Stimulated activated CD8-positive, alpha-beta memory T cell treated with anti-CD3 and anti-CD28 coated beads, Interleukin-4, amount 100 ng/mL, for 1 hour (primary cell): ENCODE measurements around the gene PSMD6.
A peak's percentile ranks its signal among the peaks of the same experiment; 100 is the strongest.

Source experiments
- DNase-seq, 2 donors: peaks; one replicate each; pipeline ENCODE4 v3.0.0-alpha.2; 2020; ENCODE audit warnings: low read depth in 2 of 2, low spot score in 1 of 2

The PSMD6 gene

DNA sequence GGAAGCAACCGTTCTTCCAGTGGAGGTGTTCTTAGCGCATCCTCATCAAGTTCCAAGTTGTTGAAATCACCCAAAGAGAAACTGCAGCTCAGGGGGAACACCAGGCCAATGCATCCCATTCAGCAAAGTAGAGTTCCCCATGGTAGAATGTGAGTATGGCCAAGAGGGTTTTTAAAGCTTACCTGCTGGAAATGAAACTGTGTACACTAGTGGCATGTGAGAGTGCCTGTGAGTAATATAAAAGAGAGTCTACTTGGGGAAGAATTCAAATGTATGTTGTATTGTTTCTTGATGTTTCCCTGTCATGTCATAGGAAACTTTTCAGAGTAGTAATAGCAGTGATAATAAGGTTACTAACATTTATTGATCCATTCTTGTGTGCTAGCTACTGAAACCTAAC is 43.3 kb downstream of the PSMD6 start:
- DNase-seq: no peak

DNA sequence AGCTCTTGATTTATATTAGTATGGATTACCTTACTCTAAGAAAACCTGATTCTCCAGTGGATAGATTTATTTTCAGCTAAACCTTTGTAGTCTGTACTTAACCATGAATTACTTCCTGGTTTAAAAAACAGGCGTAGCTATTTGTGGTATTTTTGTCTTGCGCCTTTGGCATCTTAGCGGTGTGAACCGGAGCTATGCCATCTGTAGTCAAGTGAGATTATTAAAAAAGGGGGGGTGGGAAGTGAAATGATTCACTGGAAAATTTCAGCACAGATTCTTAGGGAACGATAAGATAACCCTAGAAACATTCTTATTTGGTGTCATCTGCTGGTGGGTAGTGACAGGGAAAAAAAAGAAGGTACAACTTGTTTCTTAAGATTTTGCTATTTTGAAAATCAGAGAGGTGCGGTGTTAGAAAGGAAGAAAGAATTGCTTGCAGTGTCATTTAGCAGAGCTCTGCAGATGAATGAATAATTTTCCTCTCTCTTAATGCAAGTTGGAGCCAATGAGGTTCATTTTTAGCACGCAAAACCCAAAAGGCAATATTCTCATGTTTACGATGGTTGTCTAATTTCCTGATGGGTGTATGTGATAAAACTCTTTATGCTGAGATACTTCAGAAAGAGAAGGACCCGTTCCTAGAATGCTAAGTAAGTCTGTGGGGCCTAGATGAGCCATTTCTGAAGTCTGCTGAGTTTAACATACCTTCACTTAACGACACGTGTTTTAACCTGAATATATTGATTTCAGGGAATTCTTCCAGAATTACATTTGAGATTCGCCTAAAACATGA is 44.0 kb downstream of the PSMD6 start:
- DNase-seq: no peak

- DNase-seq: no peak
These were observed 45.4 kb downstream of the PSMD6 start for GRCh38 chr3:63977893-63978292.

DNA sequence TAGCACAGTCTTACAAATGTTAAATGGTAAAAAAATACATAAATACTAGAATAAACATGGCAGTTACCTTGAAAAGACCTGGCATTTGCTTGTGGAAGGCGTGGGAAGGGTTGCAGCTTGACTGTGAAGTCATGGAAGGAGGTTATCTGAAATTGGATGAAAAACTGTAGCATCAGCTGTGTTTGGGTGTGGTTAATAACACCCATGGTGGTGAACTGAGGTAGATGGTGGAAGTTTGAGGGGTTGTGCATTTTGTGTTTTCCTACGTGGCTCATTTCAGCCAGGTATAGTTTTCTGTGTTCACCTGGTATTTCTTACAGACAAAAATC is 46.5 kb downstream of the PSMD6 start:
- DNase-seq: no peak

DNA sequence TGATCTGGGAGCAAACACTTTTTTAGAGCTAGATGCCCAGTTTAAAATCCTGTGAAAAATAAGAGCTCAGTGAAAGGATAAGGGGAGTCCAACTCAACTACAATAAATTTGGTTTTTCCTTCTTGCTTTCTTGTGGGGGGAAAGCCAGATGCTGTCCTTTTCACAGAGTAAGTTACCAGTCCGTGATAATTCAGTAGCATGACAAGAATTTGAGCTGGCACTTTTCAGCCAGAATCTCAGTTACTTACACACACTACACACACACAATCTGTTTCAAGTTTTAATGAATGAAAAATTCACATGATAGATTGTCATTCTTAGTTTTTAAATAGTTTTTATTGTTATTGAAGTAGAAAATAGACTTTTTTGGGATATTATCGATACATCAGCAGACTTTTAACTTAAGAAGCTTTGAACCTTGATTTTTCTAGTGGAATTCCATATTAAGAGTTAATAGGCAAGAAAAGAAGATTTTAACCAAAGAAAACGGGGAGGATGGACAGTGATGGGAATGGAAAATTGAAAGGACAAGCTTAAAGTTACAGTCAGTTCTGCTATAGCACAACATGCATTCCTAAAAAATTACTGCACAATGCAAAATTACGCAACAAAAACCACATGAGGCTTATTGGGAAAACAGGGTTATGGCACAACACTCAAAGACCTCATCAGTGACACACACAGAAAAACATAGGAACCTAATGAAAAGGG is 47.0 kb downstream of the PSMD6 start:
- no peak for DNase-seq

DNA sequence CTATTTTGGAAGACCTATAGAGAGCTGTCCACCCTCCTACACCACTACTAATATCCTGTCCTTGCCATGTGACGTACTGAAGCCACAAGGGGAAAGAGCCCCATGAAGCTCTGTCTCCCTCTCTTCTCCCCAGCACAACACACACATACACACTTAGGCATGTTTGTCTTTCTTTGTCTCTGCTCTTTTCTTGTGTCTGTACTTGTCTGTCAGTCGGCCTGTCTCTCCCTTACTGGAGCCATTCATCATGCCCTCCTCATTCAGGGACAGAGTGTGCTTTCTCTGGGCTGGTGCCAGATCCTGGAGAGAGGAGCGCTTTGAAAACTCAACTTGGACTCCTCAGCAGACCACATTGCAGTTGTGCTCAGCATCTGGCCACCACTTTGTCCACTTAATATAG is 47.6 kb downstream of the PSMD6 start:
- DNase-seq: no peak

GRCh38 chr3:63974451-63974850 is 48.8 kb downstream of the PSMD6 start:
- DNase-seq: no peak

- DNase-seq: no peak
These were observed 49.9 kb downstream of the PSMD6 start for GRCh38 chr3:63973406-63973805.

- DNase-seq: no peak
These were observed 50.3 kb downstream of the PSMD6 start for GRCh38 chr3:63972987-63973386.

DNA sequence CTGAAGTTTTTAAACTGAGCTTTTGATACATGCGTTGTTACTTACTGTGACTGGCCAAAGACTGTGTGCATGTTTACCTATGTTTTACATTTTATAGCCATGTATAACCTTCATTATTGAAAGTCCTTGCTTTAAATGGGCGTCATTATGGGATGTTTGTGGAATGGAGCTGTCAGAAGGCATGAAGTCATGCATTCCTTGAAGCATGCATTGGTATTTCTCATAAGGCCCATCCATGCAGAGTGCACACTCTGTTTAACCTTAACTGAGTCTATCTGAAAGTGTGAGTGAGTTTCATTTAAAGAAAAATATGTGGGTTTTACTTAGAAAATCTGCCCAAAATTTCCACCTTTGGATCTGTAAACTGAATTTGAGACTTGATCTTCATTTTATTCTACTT is 51.1 kb downstream of the PSMD6 start:
- DNase-seq: no peak

DNA sequence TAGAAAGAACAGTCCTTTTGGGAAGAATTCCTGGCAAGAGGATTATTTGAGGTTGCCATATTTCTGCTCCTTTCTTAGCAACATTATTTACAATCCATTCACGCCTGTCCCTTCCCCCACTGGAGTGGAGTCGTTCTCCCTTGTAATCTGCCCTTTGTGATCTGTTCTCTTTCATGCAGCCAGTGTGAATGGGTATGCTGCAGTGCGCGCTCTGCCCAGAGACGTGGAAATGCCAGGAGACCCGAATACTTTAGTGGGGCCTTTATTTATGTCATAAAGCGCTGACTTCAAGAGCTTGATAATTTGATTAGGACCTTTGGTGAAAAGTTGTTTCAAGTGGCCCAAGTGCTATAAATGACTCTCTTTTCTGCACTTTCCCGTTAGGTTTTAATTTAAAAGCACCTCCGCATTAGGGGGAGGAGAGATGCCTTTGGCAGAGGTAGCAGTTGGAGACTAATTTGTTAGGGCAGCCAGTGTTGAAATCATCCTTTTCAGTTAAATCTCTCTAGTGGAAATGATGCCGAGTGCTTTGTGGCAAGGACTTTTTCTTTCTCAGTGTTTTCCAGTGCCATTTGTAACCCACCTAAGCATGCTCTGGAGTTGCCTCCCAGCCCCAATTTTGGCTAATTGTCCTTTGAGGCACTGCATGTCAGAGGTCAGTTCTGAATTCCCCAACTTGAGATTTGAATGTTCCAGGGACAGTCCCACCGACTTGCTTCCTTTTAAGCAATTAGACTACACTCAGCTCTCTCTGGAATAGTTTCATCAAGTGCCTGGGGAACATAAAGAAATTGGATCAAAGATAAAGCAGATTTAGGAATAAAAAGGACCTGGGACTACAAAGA is 52.4 kb downstream of the PSMD6 start:
- no peak for DNase-seq

DNA sequence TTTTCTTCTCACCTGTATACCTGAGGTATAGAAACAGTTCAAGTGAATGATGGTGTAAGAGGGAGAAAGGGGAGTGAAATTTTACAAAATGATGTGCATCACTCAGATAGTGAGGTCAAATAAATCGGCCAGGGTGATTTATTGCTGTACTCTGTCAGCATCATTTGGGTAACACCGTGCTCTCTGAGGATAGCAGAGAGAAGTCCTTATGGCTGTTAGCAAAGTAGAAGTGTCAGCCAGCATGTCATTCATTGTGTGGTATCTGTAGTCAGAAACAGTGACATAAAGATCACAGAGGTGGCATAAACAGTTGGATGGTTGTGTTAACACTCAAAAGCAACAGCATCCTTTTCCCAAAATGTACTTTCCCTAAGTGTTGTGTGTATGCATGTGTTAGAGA is 53.4 kb downstream of the PSMD6 start:
- DNase-seq: no peak

GRCh38 chr3:63968612-63969350 is 54.5 kb downstream of the PSMD6 start:
- no peak for DNase-seq

DNA sequence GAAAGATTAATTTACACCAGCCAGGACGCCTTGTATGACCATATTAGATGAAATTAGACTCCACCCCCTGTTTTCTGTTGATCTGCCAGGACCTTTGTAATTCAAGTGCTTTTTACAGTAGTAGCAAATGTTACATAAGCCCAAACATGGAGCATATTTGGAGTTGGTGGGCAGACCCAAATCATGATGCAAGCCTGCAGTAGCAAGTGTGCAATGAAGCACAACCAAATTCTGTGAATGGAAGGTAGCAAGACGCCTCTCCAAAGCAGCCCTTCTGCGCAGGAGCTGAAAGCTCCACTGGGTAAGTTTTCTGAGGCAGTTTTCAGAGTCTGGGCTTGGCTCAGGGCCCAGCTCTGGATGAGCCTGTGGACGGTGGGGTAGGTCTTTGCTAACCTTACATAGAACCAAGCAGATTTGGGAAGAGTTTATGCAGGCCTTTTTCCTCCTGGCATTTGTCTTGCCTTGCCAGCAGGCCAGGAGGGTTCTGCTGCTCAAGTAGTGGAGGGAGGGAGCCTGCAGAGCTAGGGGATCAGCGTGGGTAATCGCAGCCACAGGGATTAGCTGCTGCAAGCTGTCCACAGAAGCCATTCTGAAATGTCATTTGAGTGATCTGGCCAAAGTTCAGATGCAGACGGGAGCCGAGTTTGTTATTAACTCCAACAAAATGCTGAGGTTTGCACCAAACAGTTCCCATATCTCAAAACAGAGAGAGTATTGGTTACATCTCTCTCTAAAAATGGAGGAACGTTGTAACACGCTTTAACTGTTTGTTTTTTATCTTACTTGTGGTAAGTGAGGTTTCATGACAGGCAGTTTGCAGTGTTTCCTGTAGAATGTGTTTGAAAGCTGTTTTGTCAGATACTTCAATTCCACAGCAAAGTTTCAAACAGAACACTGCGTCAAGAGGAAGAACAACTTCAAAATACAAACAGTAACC is 55.4 kb downstream of the PSMD6 start:
- peak in 1 of 2 donors; percentile 13 for DNase-seq

DNA sequence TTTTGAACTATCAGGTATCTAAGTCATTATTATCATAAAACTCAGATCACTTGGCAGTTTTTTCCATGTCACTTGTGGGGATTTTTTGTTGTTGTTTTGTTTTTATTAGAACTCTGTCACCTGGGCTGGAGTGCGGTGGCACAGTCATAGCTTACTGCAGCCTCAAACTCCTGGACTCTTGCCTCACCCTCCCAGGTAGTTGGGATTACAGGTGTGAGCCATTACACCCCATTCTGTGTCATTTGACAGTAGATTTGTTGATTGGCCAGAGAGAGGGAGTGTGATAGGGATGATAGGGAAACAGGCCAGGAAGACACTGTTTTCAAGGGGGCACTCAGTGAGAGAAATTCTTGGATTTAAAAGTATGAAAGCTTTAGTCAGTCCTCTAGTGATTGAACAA is 56.4 kb downstream of the PSMD6 start:
- DNase-seq: no peak

- no peak for DNase-seq
These were observed 57.3 kb downstream of the PSMD6 start for GRCh38 chr3:63966007-63966406.

DNA sequence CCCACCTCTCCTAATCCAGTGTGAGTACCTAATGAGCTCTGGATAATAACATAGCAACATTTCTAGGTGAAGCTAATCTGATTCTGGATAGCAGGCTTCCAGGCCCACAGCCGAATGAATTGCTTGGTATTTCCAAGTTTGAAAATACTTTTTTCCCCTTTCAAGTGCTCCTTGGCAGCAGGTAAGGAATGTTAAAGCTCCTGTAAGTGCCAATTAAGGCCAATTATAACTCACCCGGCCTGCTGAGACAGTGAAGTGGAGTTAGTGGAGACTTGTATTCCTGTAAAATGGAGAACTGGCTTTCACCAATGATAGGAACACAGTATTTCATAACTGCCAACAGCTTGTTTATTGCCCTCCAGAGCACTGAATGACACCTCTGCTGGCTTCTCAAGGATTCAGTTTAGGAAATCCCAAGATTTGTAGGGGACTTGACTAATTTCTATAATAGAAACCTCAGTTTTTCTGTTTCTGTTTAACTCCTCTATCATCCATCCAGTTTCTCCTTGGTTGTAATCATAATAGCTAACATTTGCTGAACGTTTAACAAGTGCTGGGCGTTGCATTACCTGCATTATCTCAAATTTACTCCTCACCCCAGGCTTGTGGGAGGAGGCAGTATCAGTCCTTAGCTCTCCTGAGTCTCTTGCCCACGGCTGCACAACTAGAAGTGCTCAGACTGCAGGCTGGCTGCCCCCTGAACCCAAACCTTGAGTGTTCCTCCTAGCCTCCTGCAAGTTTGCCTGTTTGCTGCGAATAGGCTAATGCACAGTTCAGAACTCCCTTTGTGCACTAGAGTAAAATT is 58.4 kb downstream of the PSMD6 start:
- no peak for DNase-seq

- no peak for DNase-seq
These were observed 59.8 kb downstream of the PSMD6 start for GRCh38 chr3:63963496-63963895.

GRCh38 chr3:63961891-63962290 is 61.4 kb downstream of the PSMD6 start:
- DNase-seq: no peak
